HEK293T (cell line): ENCODE measurements around the gene CCDC134.

Experiments used
- CTCF ChIA-PET: fragments of 350-600 bp; formaldehyde crosslinking; extraction: SDS; loops from one replicate; lab custom pipeline; 2021; ENCODE audit warnings: antibody characterized with exemption, inconsistent platforms; lab: Yijun Ruan, JAX
- POLR2A ChIA-PET: fragments of 350-600 bp; formaldehyde crosslinking; extraction: SDS; loops from one replicate; lab custom pipeline; 2020; ENCODE audit warnings: antibody characterized with exemption, inconsistent platforms; lab: Yijun Ruan, JAX
- DNase-seq: peaks from one replicate; pipeline ENCODE4 v3.0.0; 2012; ENCODE audit warnings: mixed read lengths; ENCODE audit errors: extremely low spot score
- ARNT ChIP-seq: fragments of 450-650 bp; IDR thresholded peaks from 2 replicates; pipeline ENCODE4 v1.6.1; 2017; ENCODE audit warnings: mild to moderate bottlenecking
- BHLHE40 ChIP-seq: fragments of 450-650 bp; IDR thresholded peaks from 2 replicates; pipeline ENCODE4 v1.6.1; 2016; ENCODE audit warnings: mild to moderate bottlenecking, moderate library complexity, borderline replicate concordance
- CTBP1 ChIP-seq: fragments of 450-650 bp; IDR thresholded peaks from 2 replicates; pipeline ENCODE4 v1.6.1; 2016; ENCODE audit warnings: borderline replicate concordance
- ELF4 ChIP-seq: fragments of 450-650 bp; IDR thresholded peaks from 2 replicates; pipeline ENCODE4 v1.6.1; 2017; ENCODE audit warnings: antibody characterized with exemption
- FOXA1 ChIP-seq: fragments of 450-650 bp; IDR thresholded peaks from 2 replicates; pipeline ENCODE4 v1.6.1; 2016; ENCODE audit warnings: mild to moderate bottlenecking
- FOXK2 ChIP-seq: fragments of 450-650 bp; IDR thresholded peaks from 2 replicates; pipeline ENCODE4 v1.6.1; 2016; ENCODE audit warnings: mild to moderate bottlenecking
- FOXM1 ChIP-seq: fragments of 450-650 bp; IDR thresholded peaks from 2 replicates; pipeline ENCODE4 v1.6.1; 2017; ENCODE audit warnings: mild to moderate bottlenecking, borderline replicate concordance
- HDGF ChIP-seq: fragments of 450-650 bp; IDR thresholded peaks from 2 replicates; pipeline ENCODE4 v1.6.1; 2017; ENCODE audit warnings: antibody characterized with exemption, borderline replicate concordance
- L3MBTL2 ChIP-seq: fragments of 450-650 bp; conservative IDR thresholded peaks from 2 replicates; pipeline ENCODE4 v1.6.1; 2016; ENCODE audit warnings: mild to moderate bottlenecking
- LEF1 ChIP-seq: fragments of 450-650 bp; IDR thresholded peaks from 2 replicates; pipeline ENCODE4 v1.6.1; 2017; ENCODE audit warnings: mild to moderate bottlenecking, borderline replicate concordance
- NFRKB ChIP-seq: fragments of 450-650 bp; IDR thresholded peaks from 2 replicates; pipeline ENCODE4 v1.6.1; 2016; ENCODE audit warnings: mild to moderate bottlenecking, moderate library complexity
- SP1 ChIP-seq: fragments of 450-650 bp; IDR thresholded peaks from 2 replicates; pipeline ENCODE4 v1.6.1; 2017
- SUZ12 ChIP-seq: fragments of 450-650 bp; IDR thresholded peaks from 2 replicates; pipeline ENCODE4 v1.6.1; 2016; ENCODE audit warnings: mild to moderate bottlenecking
- TARDBP ChIP-seq: fragments of 450-650 bp; IDR thresholded peaks from 2 replicates; pipeline ENCODE4 v1.6.1; 2016
- ZNF384 ChIP-seq: fragments of 450-650 bp; IDR thresholded peaks from 2 replicates; pipeline ENCODE4 v1.6.1; 2016
- TF ChIP-seq, protein P1 (sequence below): fragments of 450-650 bp; IDR thresholded peaks from 2 replicates; pipeline ENCODE4 v1.6.1; 2016

CCDC134 gene

DNA sequence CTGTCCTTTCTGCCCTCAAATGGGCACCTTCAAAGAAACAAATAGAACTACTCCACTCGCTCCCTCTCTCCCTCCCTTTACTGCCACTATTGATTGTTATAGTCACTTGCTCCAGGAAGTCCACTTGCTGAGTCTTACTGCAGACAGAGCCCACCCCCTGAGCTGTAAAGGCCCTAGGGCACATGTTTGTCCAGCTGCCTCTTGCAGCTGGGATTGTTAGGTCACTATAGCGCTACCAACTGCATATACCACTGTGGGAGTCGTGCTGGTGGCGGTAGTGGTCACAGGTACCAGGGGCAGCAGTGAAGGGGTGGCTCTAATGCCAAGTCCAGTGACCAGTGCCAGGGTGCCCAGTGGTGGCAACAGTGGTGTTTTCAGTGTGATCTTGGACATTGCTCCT lies 28.0 kb downstream of the CCDC134 start:
- CTCF ChIA-PET: no interaction called here
- DNase-seq: no peak
- POLR2A ChIA-PET: interaction anchor here (3.0 kb wide), 1 partner anchor 28 kb away, joined by 14 read pairs; the partner anchor contains the start of gene CCDC134
- TF ChIP-seq FOXK2 (no peak), FOXA1 (no peak), LEF1 (no peak), TARDBP (no peak), HDGF (no peak), ELF4 (no peak), SUZ12 (no peak), SP1 (no peak), ZNF384 (no peak), CTBP1 (no peak), NFRKB (no peak), L3MBTL2 (no peak), FOXM1 (no peak), ARNT (no peak), BHLHE40 (no peak)
- TF ChIP-seq, protein P1, sequence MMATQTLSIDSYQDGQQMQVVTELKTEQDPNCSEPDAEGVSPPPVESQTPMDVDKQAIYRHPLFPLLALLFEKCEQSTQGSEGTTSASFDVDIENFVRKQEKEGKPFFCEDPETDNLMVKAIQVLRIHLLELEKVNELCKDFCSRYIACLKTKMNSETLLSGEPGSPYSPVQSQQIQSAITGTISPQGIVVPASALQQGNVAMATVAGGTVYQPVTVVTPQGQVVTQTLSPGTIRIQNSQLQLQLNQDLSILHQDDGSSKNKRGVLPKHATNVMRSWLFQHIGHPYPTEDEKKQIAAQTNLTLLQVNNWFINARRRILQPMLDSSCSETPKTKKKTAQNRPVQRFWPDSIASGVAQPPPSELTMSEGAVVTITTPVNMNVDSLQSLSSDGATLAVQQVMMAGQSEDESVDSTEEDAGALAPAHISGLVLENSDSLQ: no peak

DNA sequence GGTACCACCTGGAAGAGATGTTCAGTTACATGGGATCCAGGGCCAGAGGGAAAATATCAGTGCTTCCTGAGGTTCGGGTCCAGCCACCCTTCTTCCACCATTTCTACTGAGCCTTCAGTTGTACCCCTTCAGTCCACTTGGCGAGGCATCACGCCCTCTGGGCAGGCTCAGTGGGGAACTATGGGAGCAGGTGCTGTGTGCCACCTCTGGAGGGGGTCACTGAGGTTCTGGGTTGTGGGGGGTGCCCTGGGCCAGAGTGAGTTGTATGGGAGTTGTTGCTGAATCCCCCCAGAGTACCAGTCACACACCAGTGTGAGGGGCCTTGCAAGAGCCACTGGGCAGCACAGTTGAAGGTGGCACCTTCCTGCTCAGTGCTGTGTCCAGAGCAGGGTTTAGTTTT lies 29.7 kb downstream of the CCDC134 start:
- DNase-seq: no peak
- POLR2A ChIA-PET: interaction anchor here (3.0 to 3.5 kb wide), 2 partner anchors 30 kb away, joined by 14 to 35 read pairs; partner anchors contain the start of gene CCDC134
- TF ChIP-seq CTBP1 (no peak), ARNT (no peak), ZNF384 (no peak), TARDBP (no peak), HDGF (no peak), ELF4 (no peak), SP1 (no peak), SUZ12 (no peak), FOXK2 (no peak), L3MBTL2 (no peak), FOXM1 (no peak), BHLHE40 (no peak), LEF1 (no peak), FOXA1 (no peak), NFRKB (no peak)
- TF ChIP-seq, protein P1: no peak
- CTCF ChIA-PET: no interaction called here

DNA sequence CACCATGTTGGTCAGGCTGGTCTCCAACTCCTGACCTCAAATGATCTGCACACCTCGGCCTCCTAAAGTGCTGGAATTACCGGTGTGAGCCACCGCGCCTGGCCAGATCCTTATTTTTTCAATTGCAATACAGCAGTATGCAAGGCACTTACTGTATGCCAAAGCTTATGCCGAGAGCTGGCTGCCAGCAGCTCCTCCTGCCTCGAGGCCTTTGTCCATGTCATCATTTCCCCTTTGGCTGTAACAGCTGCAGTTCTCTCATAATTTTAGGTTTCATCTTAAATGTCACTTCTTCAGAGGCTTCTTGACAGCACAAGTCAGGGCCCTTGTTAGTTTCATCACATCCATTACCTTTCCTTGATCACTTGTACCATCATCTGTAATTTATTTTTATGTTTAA lies 30.9 kb downstream of the CCDC134 start:
- POLR2A ChIA-PET: interaction anchor here (0.6 to 3.5 kb wide), 5 partner anchors 10 to 115 kb away, joined by 3 to 35 read pairs (median 11); partner anchors contain the start of gene CCDC134
- CTCF ChIA-PET: interaction anchor here (0.6 kb wide), 1 partner anchor 69 kb away, joined by 3 read pairs; no protein-coding TSS in a partner anchor
- DNase-seq: no peak
- TF ChIP-seq L3MBTL2 (no peak), SP1 (no peak), NFRKB (no peak), HDGF (no peak), TARDBP (no peak), ARNT (no peak), SUZ12 (no peak), LEF1 (no peak), FOXA1 (no peak), BHLHE40 (no peak), CTBP1 (no peak)
- TF ChIP-seq, protein P1: no peak

DNA sequence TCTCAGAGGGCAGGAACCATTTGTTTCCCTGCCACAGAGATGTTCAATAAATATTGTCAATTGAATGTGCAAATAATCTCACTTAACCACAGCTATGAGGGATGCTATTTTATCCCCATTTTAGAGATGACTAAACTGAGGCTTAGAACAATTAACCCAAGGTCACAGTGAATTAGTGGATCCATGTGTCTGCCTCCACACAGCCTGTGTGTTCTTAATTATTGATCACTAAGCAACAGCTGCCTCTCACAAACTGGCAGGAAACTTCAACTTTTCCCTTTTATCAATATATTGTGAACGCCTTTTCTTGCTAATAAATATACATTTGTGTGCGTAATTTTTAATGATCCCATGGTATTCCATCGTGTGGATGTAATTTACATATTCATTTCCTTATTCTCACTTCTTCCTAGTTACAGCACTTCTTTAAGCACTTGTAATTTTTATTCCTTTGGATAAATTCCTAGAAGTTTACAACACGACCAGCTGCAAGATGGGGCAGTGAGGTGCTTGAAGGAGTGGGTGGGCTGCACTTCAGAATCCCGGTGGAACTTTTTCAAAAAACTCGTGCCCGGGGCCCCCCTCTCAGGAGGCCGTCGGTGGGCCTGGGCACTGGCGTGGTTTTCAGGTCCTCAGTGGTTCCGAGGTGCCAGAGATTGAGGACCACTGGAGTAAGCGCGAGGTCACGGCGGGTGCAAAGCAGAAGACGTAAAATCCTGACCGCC lies 31.5 kb downstream of the CCDC134 start:
- TF ChIP-seq TARDBP: no peak
- TF ChIP-seq FOXA1: no peak
- TF ChIP-seq NFRKB: no peak
- TF ChIP-seq, protein P1: no peak
- no peak for TF ChIP-seq ZNF384
- no peak for TF ChIP-seq BHLHE40
- no peak for TF ChIP-seq HDGF
- TF ChIP-seq ELF4: no peak
- TF ChIP-seq SUZ12: no peak
- TF ChIP-seq CTBP1: no peak
- TF ChIP-seq LEF1: no peak
- no peak for TF ChIP-seq FOXM1
- no peak; the same call in 1 of the 2 replicates for TF ChIP-seq L3MBTL2
- TF ChIP-seq FOXK2: no peak
- no peak for TF ChIP-seq ARNT
- TF ChIP-seq SP1: no peak
- DNase-seq: no peak
- ChIA-PET CTCF (interaction anchor here (1.3 to 1.4 kb wide), 2 partner anchors 25 to 94 kb away, joined by 4 to 6 read pairs; no protein-coding TSS in a partner anchor), POLR2A (interaction anchor here (0.6 to 3.5 kb wide), 19 partner anchors 9 to 451 kb away, joined by 3 to 35 read pairs (median 4); partner anchors contain the start of genes CCDC134, CENPM, SNU13 and TEF)
